ENCODE measurements around the gene FBXW2.

DNA sequence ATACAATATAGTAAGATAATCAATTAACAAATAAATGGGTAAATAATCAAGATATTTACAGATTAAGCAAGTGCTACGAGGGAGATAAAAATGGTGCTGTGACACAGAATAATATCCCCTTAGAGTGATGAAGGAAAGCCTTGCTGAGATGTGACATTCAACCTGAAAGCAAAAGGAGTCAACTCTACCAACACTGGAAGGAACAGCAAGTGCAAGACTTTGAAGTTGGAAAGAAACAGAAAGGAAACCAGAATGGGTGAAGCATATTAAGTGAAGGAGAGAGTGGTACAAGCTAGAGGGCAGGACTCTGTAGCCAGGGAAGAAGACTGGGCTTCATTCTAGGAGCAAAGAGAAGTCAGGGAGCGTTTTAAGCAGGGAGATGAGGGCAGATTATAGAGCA is 66.7 kb downstream of the FBXW2 start:
- TF ChIP-seq, protein P1, sequence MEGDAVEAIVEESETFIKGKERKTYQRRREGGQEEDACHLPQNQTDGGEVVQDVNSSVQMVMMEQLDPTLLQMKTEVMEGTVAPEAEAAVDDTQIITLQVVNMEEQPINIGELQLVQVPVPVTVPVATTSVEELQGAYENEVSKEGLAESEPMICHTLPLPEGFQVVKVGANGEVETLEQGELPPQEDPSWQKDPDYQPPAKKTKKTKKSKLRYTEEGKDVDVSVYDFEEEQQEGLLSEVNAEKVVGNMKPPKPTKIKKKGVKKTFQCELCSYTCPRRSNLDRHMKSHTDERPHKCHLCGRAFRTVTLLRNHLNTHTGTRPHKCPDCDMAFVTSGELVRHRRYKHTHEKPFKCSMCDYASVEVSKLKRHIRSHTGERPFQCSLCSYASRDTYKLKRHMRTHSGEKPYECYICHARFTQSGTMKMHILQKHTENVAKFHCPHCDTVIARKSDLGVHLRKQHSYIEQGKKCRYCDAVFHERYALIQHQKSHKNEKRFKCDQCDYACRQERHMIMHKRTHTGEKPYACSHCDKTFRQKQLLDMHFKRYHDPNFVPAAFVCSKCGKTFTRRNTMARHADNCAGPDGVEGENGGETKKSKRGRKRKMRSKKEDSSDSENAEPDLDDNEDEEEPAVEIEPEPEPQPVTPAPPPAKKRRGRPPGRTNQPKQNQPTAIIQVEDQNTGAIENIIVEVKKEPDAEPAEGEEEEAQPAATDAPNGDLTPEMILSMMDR (IDR thresholded peaks at IDR 0.05; ENCODE audit: extremely low read depth in 1 of 2, insufficient read depth in 1 of 2, low read depth in 1 of 2, low read length in 2 of 2): no peak
- TF ChIP-seq POLR2A (IDR thresholded peaks at IDR 0.05; ENCODE audit: low read depth, low read length) (no peak), POLR2AphosphoS5 (IDR thresholded peaks at IDR 0.05; ENCODE audit: insufficient read depth, low read depth, low read length) (no peak), JUN (IDR thresholded peaks at IDR 0.05; ENCODE audit: borderline replicate concordance, insufficient read depth, insufficient read length, low read depth) (no peak), EZH2 (IDR thresholded peaks at IDR 0.05; ENCODE audit: borderline replicate concordance, low read depth, low read length, severe bottlenecking) (no peak), FOS (IDR thresholded peaks at IDR 0.05; ENCODE audit: borderline replicate concordance, insufficient read depth, low read length) (no peak), MYC (IDR thresholded peaks at IDR 0.05; ENCODE audit: low read depth, low read length) (no peak), GATA2 (IDR thresholded peaks at IDR 0.05; ENCODE audit: insufficient read depth, insufficient read length, low read depth, low read length) (no peak)
- TF ChIP-seq, protein P2, sequence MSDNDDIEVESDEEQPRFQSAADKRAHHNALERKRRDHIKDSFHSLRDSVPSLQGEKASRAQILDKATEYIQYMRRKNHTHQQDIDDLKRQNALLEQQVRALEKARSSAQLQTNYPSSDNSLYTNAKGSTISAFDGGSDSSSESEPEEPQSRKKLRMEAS (IDR thresholded peaks at IDR 0.05; ENCODE audit: insufficient read depth, insufficient read length): no peak
